Lung (tissue), 12 donors: ENCODE measurements around the gene ACSF3. TPM values are rescaled to one million over a fixed set of nuclear protein-coding genes. Genes with fewer than 3 reads are reported as not detected.

Experiments
- ATAC-seq: fragments of 200-7000 bp; cut with Tn5 transposase; one replicate; pipeline ENCODE4 v1.9.1; 2020; ENCODE audit warnings: moderate number of reproducible peaks; ENCODE audit not compliant: insufficient read depth, low FRiP score
- DNase-seq, 3 donors: peaks; one replicate each; pipeline ENCODE4 v3.0.0-alpha.2; 2013 to 2017
- H3K27ac ChIP-seq, 2 donors: one replicate each; pipeline ENCODE4 v1.5.1; 2013; ENCODE audit warnings: mild to moderate bottlenecking in 2 of 2, moderate library complexity in 2 of 2, control low read depth in 1 of 2, inconsistent platforms in 1 of 2, low read depth in 1 of 2, low read length in 1 of 2
- H3K27me3 ChIP-seq, 3 donors: one replicate each; pipeline ENCODE4 v1.5.1; 2013; ENCODE audit warnings: low read length in 2 of 3; ENCODE audit not compliant: control insufficient read depth in 3 of 3, insufficient read depth in 3 of 3
- H3K36me3 ChIP-seq, 4 donors: one replicate each; pipeline ENCODE4 v1.5.1; 2013; ENCODE audit warnings: low read length in 4 of 4, mild to moderate bottlenecking in 1 of 4, moderate library complexity in 1 of 4; ENCODE audit not compliant: control insufficient read depth in 4 of 4, insufficient read depth in 4 of 4
- H3K4me1 ChIP-seq, 5 donors: one replicate each; pipeline ENCODE4 v1.5.1; 2013; ENCODE audit warnings: low read length in 5 of 5, mild to moderate bottlenecking in 2 of 5, moderate library complexity in 1 of 5; ENCODE audit not compliant: control insufficient read depth in 5 of 5, insufficient read depth in 5 of 5
- H3K4me3 ChIP-seq: one replicate; pipeline ENCODE4 v1.5.1; 2013; ENCODE audit warnings: mild to moderate bottlenecking, control low read depth, moderate library complexity
- H3K9ac ChIP-seq, 2 donors: one replicate each; pipeline ENCODE4 v1.5.1; 2013; ENCODE audit warnings: low read length in 2 of 2, control low read depth in 1 of 2; ENCODE audit not compliant: insufficient read depth in 1 of 2
- H3K9me3 ChIP-seq, 4 donors: one replicate each; pipeline ENCODE4 v1.5.1; 2013; ENCODE audit warnings: low read length in 3 of 4, mild to moderate bottlenecking in 1 of 4, moderate library complexity in 1 of 4; ENCODE audit not compliant: control insufficient read depth in 4 of 4, insufficient read depth in 3 of 4
- CTCF ChIP-seq: IDR thresholded peaks from 2 replicates; pipeline ENCODE4 v1.5.1; 2012; ENCODE audit warnings: mild to moderate bottlenecking; ENCODE audit errors: control extremely low read depth, extremely low read depth
- WGBS, 2 donors: extraction: QIAGEN DNeasy Blood & Tissue Kit; methylation state at CpG; one replicate each; pipeline ENCODE4 v1.1.7; 2013; 5-methylcytosine and 5-hydroxymethylcytosine counted together
- polyA plus RNA-seq, 2 donors: library from polyadenylated mRNA; stranded (reverse); fragments of 200-250 nt; gene quantifications; one replicate each; pipeline ENCODE4 v1.2.1, GENCODE V29; 2013
- total RNA-seq, 2 donors: library from RNA; depleted of rRNA in 1 of 2; stranded (reverse); fragments of >200 nt in 1 of 2; gene quantifications; one replicate each; pipeline ENCODE4 v1.2.1, GENCODE V29; 2014 to 2021
- donor health status: control.
- donor health status: control.
- donor health status: Bipolar disorder and iron deficiency.
- donor health status: healthy.
- donor health status: DM: yes; HTN: yes; CAD: no.

The ACSF3 gene
- total and polyA plus RNA-seq, 4 donors = 17.4 to 33.6 (median 31.2) TPM

- no peak for TF ChIP-seq CTCF
- no peak for ATAC-seq
- Histone ChIP-seq H3K9ac (no peak overlapping the region), H3K9me3 (no peaks in the 10 kb centered on the region), H3K4me3 (no peak overlapping the region), H3K27ac (no peak overlapping the region), H3K36me3 (peaks cover 0 to 36% (median 8%) of the 10 kb centered on the region in 4 donors), H3K27me3 (no peaks in the 10 kb centered on the region), H3K4me1 (no peaks in the 10 kb centered on the region)
- WGBS, 2 donors = 95 to 97% methylated on average over 11 of the region's 11 CpGs
- no peak for DNase-seq
These were observed 41.5 kb downstream of the ACSF3 start for GRCh38 chr16:89135166-89135565.

DNA sequence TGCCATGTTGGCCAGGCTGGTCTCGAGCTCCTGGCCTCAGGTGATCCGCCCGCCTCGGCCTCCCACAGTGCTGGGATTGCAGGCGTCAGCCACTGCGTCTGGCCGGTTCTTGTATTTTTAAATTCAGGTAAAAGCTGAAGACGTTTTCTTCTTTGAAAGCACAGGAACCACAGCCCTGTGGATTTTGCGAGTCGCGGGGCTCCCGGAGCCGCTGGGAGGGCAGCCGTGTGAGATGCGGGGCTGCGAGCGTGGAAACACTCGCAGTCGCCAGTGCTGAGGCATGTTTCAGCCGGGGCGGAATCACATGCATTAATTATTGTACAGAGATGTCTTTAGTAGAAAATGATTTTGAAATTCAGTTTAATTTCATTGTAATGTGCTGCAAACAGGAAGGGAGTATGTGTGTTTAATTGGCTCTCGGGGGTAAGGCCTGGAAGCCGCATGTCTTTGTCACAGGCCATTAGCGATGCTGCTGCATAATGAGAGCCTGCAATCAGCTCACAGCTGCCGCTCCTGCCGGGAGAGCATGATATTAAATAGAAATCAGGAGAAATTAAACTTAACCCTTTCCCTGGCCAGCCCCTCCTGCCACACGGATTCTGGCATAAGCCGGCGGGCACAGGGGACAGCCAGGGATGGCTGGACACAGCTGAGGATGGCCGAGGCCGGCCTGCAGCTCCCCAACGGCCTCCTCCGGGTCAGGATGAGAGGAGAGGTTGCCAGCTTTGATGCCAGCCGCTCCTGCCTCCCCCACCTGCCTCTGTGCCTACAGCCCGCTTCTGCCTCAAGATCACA lies 42.5 kb downstream of the ACSF3 start:
- H3K4me3 ChIP-seq = no peak overlapping the region
- DNase-seq (no peak), ATAC-seq (no peak)
- no peaks in the 10 kb centered on the region for H3K4me1 ChIP-seq
- peaks cover 0 to 43% (median 6%) of the 10 kb centered on the region in 4 donors for H3K36me3 ChIP-seq
- H3K9me3 ChIP-seq = no peaks in the 10 kb centered on the region
- 92 to 95% methylated on average over 35 of the region's 35 CpGs for WGBS, 2 donors
- no peaks in the 10 kb centered on the region for H3K27me3 ChIP-seq
- H3K9ac ChIP-seq = no peak overlapping the region
- H3K27ac ChIP-seq = no peak overlapping the region
- TF ChIP-seq CTCF = no peak

DNA sequence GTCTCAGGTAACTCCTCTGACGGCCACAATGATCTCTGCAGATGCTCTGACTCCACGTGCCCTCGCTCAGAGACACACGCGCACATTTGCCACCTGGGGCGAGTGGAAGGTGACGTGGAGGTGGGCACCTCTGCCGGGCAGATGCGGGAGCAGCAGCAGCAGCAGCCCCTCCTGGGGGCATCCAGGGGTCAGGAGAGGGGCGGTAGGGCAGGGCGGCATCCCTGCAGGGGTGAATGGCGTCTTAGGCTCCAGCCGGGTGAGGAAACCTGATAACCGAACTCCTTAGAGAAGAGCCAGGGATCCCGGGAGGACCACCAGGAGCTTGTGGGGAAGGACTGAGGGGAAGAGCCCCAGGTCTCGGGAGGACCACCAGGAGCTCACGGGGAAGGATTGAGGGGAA lies 43.3 kb downstream of the ACSF3 start:
- H3K4me1 ChIP-seq = no peaks in the 10 kb centered on the region
- H3K9me3 ChIP-seq = no peaks in the 10 kb centered on the region
- DNase-seq (no peak), ATAC-seq (no peak)
- no peak overlapping the region for H3K4me3 ChIP-seq
- peaks cover 0 to 49% (median 6%) of the 10 kb centered on the region in 4 donors for H3K36me3 ChIP-seq
- no peak overlapping the region for H3K27ac ChIP-seq
- 94 to 99% methylated on average over 17 of the region's 17 CpGs for WGBS, 2 donors
- no peaks in the 10 kb centered on the region for H3K27me3 ChIP-seq
- no peak overlapping the region for H3K9ac ChIP-seq
- TF ChIP-seq CTCF = no peak
